ENCODE data around the gene MOSMO. TPM values are rescaled to one million over a fixed set of nuclear protein-coding genes. Genes with fewer than 3 reads are reported as not detected.
"Not testable (repeated sequence)": the region's sequence is repeated elsewhere in the genome, so short reads cannot be mapped to it uniquely, and the experiment has no call there.

The MOSMO gene
- total and polyA plus RNA-seq, 4 donors, result 3.4 to 19.6 (median 13.6) TPM

GRCh38 chr16:22099256-22099975, 91.5 kb downstream of the MOSMO start:
- WGBS, 2 donors, result 85% methylated on average over 9 of the region's 9 CpGs
- no peak for DNase-seq
- H3K4me3 ChIP-seq (ENCODE audit: low read length in 2 of 2), result no peak overlapping the region
- H3K27ac ChIP-seq (ENCODE audit: low read depth in 1 of 2, low read length in 2 of 2), result no peak overlapping the region
- intact Hi-C loops (cut with DNase I), result no loop called here
- H3K9me3 ChIP-seq (ENCODE audit: control insufficient read depth, low read length), result no peaks in the 10 kb centered on the region
- H3K4me1 ChIP-seq (ENCODE audit: control insufficient read depth in 1 of 2, insufficient read depth in 2 of 2, low read length in 2 of 2), result no peaks in the 10 kb centered on the region
- peaks cover 0 to 2% of the 10 kb centered on the region in 2 donors for H3K27me3 ChIP-seq (ENCODE audit: control insufficient read depth in 1 of 2, insufficient read depth in 2 of 2, low read length in 1 of 2)
- no peaks in the 10 kb centered on the region for H3K36me3 ChIP-seq (ENCODE audit: control insufficient read depth in 1 of 2, insufficient read depth in 2 of 2, low read length in 1 of 2)
- ATAC-seq (ENCODE audit: low FRiP score), result no peak

DNA sequence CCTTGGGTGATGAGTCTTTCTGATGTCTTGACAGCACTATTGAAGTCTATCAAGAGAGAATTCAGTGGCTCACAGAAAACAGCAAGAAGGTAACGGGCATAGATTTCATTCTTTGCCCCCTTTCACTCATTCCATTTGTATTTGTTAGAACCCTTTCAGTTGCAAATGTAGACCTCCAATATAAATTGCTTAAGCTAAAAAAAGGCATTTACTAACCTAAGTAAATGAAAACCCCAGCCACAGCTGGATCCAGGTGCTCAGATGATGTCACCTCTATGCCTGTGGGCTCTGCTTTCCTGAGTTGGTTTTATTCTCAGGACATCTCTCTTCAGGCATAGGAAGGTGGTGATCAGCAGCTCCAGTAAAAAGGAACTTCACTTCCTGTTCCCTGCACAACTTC, 95.5 kb downstream of the MOSMO start:
- Histone ChIP-seq H3K27ac (ENCODE audit: low read depth in 1 of 2, low read length in 2 of 2) (no peak overlapping the region), H3K36me3 (ENCODE audit: control insufficient read depth in 1 of 2, insufficient read depth in 2 of 2, low read length in 1 of 2) (no peaks in the 10 kb centered on the region), H3K9me3 (ENCODE audit: control insufficient read depth, low read length) (no peaks in the 10 kb centered on the region), H3K4me3 (ENCODE audit: low read length in 2 of 2) (no peak overlapping the region), H3K27me3 (ENCODE audit: control insufficient read depth in 1 of 2, insufficient read depth in 2 of 2, low read length in 1 of 2) (no peaks in the 10 kb centered on the region), H3K4me1 (ENCODE audit: control insufficient read depth in 1 of 2, insufficient read depth in 2 of 2, low read length in 2 of 2) (no peaks in the 10 kb centered on the region)
- no peak for DNase-seq
- 86 to 93% methylated on average over 1 of the region's 1 CpG for WGBS, 2 donors
- ATAC-seq (ENCODE audit: low FRiP score), result no peak
- intact Hi-C loops (cut with DNase I), result no loop called here

GRCh38 chr16:22109258-22109898, 101.5 kb downstream of the MOSMO start:
- intact Hi-C loops (cut with DNase I), result no loop called here
- Histone ChIP-seq H3K36me3 (ENCODE audit: control insufficient read depth in 1 of 2, insufficient read depth in 2 of 2, low read length in 1 of 2) (no peaks in the 10 kb centered on the region), H3K27me3 (ENCODE audit: control insufficient read depth in 1 of 2, insufficient read depth in 2 of 2, low read length in 1 of 2) (no peaks in the 10 kb centered on the region), H3K27ac (ENCODE audit: low read depth in 1 of 2, low read length in 2 of 2) (no peak overlapping the region), H3K4me1 (ENCODE audit: control insufficient read depth in 1 of 2, insufficient read depth in 2 of 2, low read length in 2 of 2) (no peaks in the 10 kb centered on the region), H3K4me3 (ENCODE audit: low read length in 2 of 2) (no peak overlapping the region), H3K9me3 (ENCODE audit: control insufficient read depth, low read length) (no peaks in the 10 kb centered on the region)
- WGBS, 2 donors, result 54 to 60% methylated on average over 4 of the region's 4 CpGs
- ATAC-seq (ENCODE audit: low FRiP score) (no peak), DNase-seq (no peak)

DNA sequence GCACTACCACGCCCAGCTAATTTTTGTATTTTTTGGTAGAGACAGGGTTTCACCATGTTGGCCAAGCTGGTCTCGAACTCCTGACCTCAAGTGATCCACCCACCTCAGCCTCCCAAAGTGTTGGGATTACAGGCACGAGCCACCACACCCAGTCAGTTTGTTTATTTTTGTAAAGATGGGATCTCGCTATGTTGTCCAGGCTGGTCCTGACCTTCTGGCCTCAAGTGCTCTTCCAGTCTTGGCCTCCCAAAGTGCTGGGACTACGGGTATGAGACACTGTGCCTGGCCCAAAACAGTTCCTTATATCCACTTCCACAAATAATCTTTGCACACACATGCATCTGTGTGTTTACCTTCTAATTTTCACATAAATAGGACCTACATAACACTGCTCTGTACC, 103.7 kb downstream of the MOSMO start:
- H3K4me3 ChIP-seq (ENCODE audit: low read length in 2 of 2); H3K36me3 ChIP-seq (ENCODE audit: control insufficient read depth in 1 of 2, insufficient read depth in 2 of 2, low read length in 1 of 2); H3K9me3 ChIP-seq (ENCODE audit: control insufficient read depth, low read length); H3K4me1 ChIP-seq (ENCODE audit: control insufficient read depth in 1 of 2, insufficient read depth in 2 of 2, low read length in 2 of 2); H3K27ac ChIP-seq (ENCODE audit: low read depth in 1 of 2, low read length in 2 of 2); intact Hi-C loops (cut with DNase I); ATAC-seq (ENCODE audit: low FRiP score); H3K27me3 ChIP-seq (ENCODE audit: control insufficient read depth in 1 of 2, insufficient read depth in 2 of 2, low read length in 1 of 2); DNase-seq: not testable (repeated sequence)
- WGBS, 2 donors, result 75 to 77% methylated on average over 5 of the region's 5 CpGs

- Histone ChIP-seq H3K27me3 (ENCODE audit: control insufficient read depth in 1 of 2, insufficient read depth in 2 of 2, low read length in 1 of 2) (no peaks in the 10 kb centered on the region), H3K9me3 (ENCODE audit: control insufficient read depth, low read length) (no peaks in the 10 kb centered on the region), H3K36me3 (ENCODE audit: control insufficient read depth in 1 of 2, insufficient read depth in 2 of 2, low read length in 1 of 2) (no peaks in the 10 kb centered on the region), H3K4me1 (ENCODE audit: control insufficient read depth in 1 of 2, insufficient read depth in 2 of 2, low read length in 2 of 2) (no peaks in the 10 kb centered on the region), H3K4me3 (ENCODE audit: low read length in 2 of 2) (no peak overlapping the region), H3K27ac (ENCODE audit: low read depth in 1 of 2, low read length in 2 of 2) (no peak overlapping the region)
- DNase-seq (no peak), ATAC-seq (ENCODE audit: low FRiP score) (no peak)
- intact Hi-C loops (cut with DNase I), result no loop called here
- WGBS, 2 donors, result 63 to 78% methylated on average over 2 of the region's 2 CpGs
These were observed 108.3 kb downstream of the MOSMO start for GRCh38 chr16:22116095-22116700.

DNA sequence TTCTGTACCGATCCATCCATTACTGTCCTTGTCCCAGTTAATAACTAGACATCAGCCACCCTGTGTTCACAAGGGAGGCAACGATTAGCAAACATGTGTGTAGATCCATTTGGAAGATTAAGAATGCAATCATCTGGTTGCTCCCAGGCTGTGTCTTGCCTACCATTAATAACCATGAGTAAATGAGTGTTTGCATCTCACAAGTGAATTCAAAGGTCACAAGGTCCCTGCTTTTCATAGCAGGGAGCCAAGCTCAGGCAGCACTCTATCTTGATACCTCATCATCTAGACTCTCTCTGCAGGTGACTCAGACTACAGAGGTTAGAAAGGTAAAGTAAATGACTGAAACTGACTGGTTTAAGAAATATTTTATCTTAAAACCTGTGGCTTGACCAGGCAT, 109.7 kb downstream of the MOSMO start:
- intact Hi-C loops (cut with DNase I), result no loop called here
- H3K4me3 ChIP-seq (ENCODE audit: low read length in 2 of 2), result no peak overlapping the region
- no peaks in the 10 kb centered on the region for H3K27me3 ChIP-seq (ENCODE audit: control insufficient read depth in 1 of 2, insufficient read depth in 2 of 2, low read length in 1 of 2)
- DNase-seq (no peak), ATAC-seq (ENCODE audit: low FRiP score) (no peak)
- no peaks in the 10 kb centered on the region for H3K4me1 ChIP-seq (ENCODE audit: control insufficient read depth in 1 of 2, insufficient read depth in 2 of 2, low read length in 2 of 2)
- no peaks in the 10 kb centered on the region for H3K36me3 ChIP-seq (ENCODE audit: control insufficient read depth in 1 of 2, insufficient read depth in 2 of 2, low read length in 1 of 2)
- WGBS, 2 donors, result 83 to 94% methylated on average over 2 of the region's 2 CpGs
- no peak overlapping the region for H3K27ac ChIP-seq (ENCODE audit: low read depth in 1 of 2, low read length in 2 of 2)
- no peaks in the 10 kb centered on the region for H3K9me3 ChIP-seq (ENCODE audit: control insufficient read depth, low read length)

- no peaks in the 10 kb centered on the region for H3K4me1 ChIP-seq (ENCODE audit: control insufficient read depth in 1 of 2, insufficient read depth in 2 of 2, low read length in 2 of 2)
- H3K9me3 ChIP-seq (ENCODE audit: control insufficient read depth, low read length), result no peaks in the 10 kb centered on the region
- WGBS, 2 donors, result 66 to 69% methylated on average over 3 of the region's 3 CpGs
- H3K36me3 ChIP-seq (ENCODE audit: control insufficient read depth in 1 of 2, insufficient read depth in 2 of 2, low read length in 1 of 2), result no peaks in the 10 kb centered on the region
- no peak overlapping the region for H3K4me3 ChIP-seq (ENCODE audit: low read length in 2 of 2)
- intact Hi-C loops (cut with DNase I), result no loop called here
- DNase-seq, result no peak
- no peak for ATAC-seq (ENCODE audit: low FRiP score)
- H3K27ac ChIP-seq (ENCODE audit: low read depth in 1 of 2, low read length in 2 of 2), result no peak overlapping the region
- H3K27me3 ChIP-seq (ENCODE audit: control insufficient read depth in 1 of 2, insufficient read depth in 2 of 2, low read length in 1 of 2), result no peaks in the 10 kb centered on the region
These were observed 112.5 kb downstream of the MOSMO start for GRCh38 chr16:22120440-22120839.

DNA sequence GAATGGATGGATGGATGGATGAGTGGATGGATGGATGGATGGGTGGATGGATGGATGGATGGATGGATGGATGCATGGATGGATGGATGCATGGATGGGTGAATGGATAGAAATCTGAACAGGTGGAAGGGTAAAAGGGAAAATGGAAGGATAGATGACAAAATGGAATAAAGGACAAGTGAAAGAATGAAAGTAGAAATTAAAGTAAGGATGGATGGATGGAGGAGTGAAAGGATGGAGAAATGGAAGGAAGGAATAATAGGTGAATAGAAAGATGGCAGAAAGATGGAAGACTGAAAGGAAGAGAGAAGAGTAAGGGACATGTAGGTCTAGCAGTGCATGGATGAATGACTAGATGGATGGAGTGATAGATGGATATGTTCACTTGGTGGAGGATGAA, 114.3 kb downstream of the MOSMO start:
- DNase-seq, result no peak
- no peaks in the 10 kb centered on the region for H3K27me3 ChIP-seq (ENCODE audit: control insufficient read depth in 1 of 2, insufficient read depth in 2 of 2, low read length in 1 of 2)
- H3K4me3 ChIP-seq (ENCODE audit: low read length in 2 of 2), result no peak overlapping the region
- H3K36me3 ChIP-seq (ENCODE audit: control insufficient read depth in 1 of 2, insufficient read depth in 2 of 2, low read length in 1 of 2), result no peaks in the 10 kb centered on the region
- intact Hi-C loops (cut with DNase I), result no loop called here
- H3K27ac ChIP-seq (ENCODE audit: low read depth in 1 of 2, low read length in 2 of 2), result no peak overlapping the region
- no peaks in the 10 kb centered on the region for H3K9me3 ChIP-seq (ENCODE audit: control insufficient read depth, low read length)
- ATAC-seq (ENCODE audit: low FRiP score), result no peak
- no peaks in the 10 kb centered on the region for H3K4me1 ChIP-seq (ENCODE audit: control insufficient read depth in 1 of 2, insufficient read depth in 2 of 2, low read length in 2 of 2)

- Histone ChIP-seq H3K27ac (ENCODE audit: low read depth in 1 of 2, low read length in 2 of 2) (no peak overlapping the region), H3K36me3 (ENCODE audit: control insufficient read depth in 1 of 2, insufficient read depth in 2 of 2, low read length in 1 of 2) (no peaks in the 10 kb centered on the region), H3K4me1 (ENCODE audit: control insufficient read depth in 1 of 2, insufficient read depth in 2 of 2, low read length in 2 of 2) (no peaks in the 10 kb centered on the region), H3K4me3 (ENCODE audit: low read length in 2 of 2) (no peak overlapping the region), H3K9me3 (ENCODE audit: control insufficient read depth, low read length) (no peaks in the 10 kb centered on the region), H3K27me3 (ENCODE audit: control insufficient read depth in 1 of 2, insufficient read depth in 2 of 2, low read length in 1 of 2) (no peaks in the 10 kb centered on the region)
- intact Hi-C loops (cut with DNase I), result no loop called here
- 45 to 56% methylated on average over 3 of the region's 3 CpGs for whole genome bisulfite sequencing, 2 donors
- ATAC-seq (ENCODE audit: low FRiP score) (no peak), DNase-seq (no peak)
These were observed 115.2 kb downstream of the MOSMO start for GRCh38 chr16:22123146-22123545.
